Spleen (tissue), 7 donors: Measurements from ENCODE around the gene HS3ST1.

Source experiments
- POLR2A ChIP-seq, 3 donors: fragments of 450-650 bp; IDR thresholded peaks; one replicate each; pipeline ENCODE4 v1.5.1; 2017; ENCODE audit warnings: antibody characterized with exemption in 3 of 3, mild to moderate bottlenecking in 1 of 3
- TF ChIP-seq, protein P1 (sequence below), 11 experiments: fragments of 200-600 bp in 7 of 11; fragments of 450-650 bp in 4 of 11; sonication (generic) in 4 of 11; IDR thresholded peaks in 8 of 11; conservative IDR thresholded peaks in 3 of 11; 1 replicate in 7 of 11; 2 replicates in 4 of 11; pipeline versions ENCODE4 v1.4.0 to v1.8.0; 2016 to 2021; ENCODE audit warnings: antibody characterized with exemption in 11 of 11, inconsistent platforms in 4 of 11, mild to moderate bottlenecking in 1 of 11
- donor health status: DM: no; HTN: no; CAD: no; lungs with moderate emphysema.
- donor health status: DM: no; HTN: no; CAD: no.
- donor health status: DM: no; HTN: no; CAD: no.

DNA sequence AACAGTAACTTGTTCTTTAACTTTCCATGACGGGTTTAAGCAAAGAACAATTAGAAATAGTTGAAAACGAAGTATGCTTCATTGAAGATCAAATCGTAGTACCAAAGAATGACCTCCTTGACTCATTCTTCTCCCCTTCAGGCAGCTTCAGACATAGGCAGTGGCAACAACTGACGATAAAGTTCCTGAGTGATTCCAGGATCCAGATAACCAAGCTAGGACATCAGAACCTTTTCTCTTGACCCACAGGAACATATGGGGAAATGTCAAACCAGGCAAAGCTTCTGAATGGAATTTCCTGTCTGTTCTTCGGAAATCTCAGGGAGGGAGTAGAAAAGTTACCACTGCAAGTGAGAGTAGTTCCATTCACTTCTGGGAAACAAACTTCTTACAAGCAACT, 74.2 kb downstream of the HS3ST1 start:
- no peak for TF ChIP-seq POLR2A (IDR thresholded peaks at IDR 0.05)
- TF ChIP-seq, protein P1, sequence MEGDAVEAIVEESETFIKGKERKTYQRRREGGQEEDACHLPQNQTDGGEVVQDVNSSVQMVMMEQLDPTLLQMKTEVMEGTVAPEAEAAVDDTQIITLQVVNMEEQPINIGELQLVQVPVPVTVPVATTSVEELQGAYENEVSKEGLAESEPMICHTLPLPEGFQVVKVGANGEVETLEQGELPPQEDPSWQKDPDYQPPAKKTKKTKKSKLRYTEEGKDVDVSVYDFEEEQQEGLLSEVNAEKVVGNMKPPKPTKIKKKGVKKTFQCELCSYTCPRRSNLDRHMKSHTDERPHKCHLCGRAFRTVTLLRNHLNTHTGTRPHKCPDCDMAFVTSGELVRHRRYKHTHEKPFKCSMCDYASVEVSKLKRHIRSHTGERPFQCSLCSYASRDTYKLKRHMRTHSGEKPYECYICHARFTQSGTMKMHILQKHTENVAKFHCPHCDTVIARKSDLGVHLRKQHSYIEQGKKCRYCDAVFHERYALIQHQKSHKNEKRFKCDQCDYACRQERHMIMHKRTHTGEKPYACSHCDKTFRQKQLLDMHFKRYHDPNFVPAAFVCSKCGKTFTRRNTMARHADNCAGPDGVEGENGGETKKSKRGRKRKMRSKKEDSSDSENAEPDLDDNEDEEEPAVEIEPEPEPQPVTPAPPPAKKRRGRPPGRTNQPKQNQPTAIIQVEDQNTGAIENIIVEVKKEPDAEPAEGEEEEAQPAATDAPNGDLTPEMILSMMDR (IDR thresholded peaks at IDR 0.05 in 8 of 11, conservative IDR thresholded peaks at IDR 0.05 in 3 of 11) = no peak
